ENCODE measurements around the gene MINPP1. TPM values are rescaled to one million over a fixed set of nuclear protein-coding genes. Genes with fewer than 3 reads are reported as not detected.

MINPP1 gene
- total RNA-seq, 1 experiment from 2014 or later, result 24.8 TPM

GRCh38 chr10:87538092-87539015 is 33.7 kb downstream of the MINPP1 start:
- no TSS peak for BruUV-seq (replicated peaks)
- POLR2A ChIA-PET, result no interaction called here
- Mint-ChIP-seq H3K9me3 (ENCODE audit: unreplicated experiment) (peaks cover 13% of the 10 kb centered on the region), H3K4me1 (ENCODE audit: low read depth, unreplicated experiment) (no peaks in the 10 kb centered on the region), H3K27me3 (ENCODE audit: insufficient read depth, unreplicated experiment) (no peaks in the 10 kb centered on the region), H3K4me3 (ENCODE audit: unreplicated experiment) (no peak overlapping the region), H3K27ac (ENCODE audit: unreplicated experiment) (no peak overlapping the region), H3K36me3 (ENCODE audit: insufficient read depth, unreplicated experiment) (peaks cover 32% of the 10 kb centered on the region)
- Histone ChIP-seq H3K9me3 (peaks cover 5% of the 10 kb centered on the region; the same call in 1 of the 2 replicates), H3K36me3 (ENCODE audit: control insufficient read depth, insufficient read depth, low read length) (0 out of 2 replicates have a peak, but pooled peaks cover 1% of the 10 kb centered on the region), H3K4me3 (ENCODE audit: low read depth, low read length) (no peak overlapping the region), H3K4me1 (no peaks in the 10 kb centered on the region), H3K27me3 (replicated peaks; ENCODE audit: control insufficient read depth, insufficient read depth, low read length) (no peaks in the 10 kb centered on the region)
- CTCF ChIA-PET, result no interaction called here
- intact Hi-C loops (cut with micrococcal nuclease; ENCODE audit: unreplicated experiment), result no loop called here
- no peak for DNase-seq
- TF ChIP-seq CTCF (IDR thresholded peaks at IDR 0.05; ENCODE audit: insufficient read depth in 1 of 2, low read depth in 1 of 2, low read length in 1 of 2, severe bottlenecking in 1 of 2, unreplicated experiment in 1 of 2), result no peak

- peaks cover 28% of the 10 kb centered on the region for H3K36me3 Mint-ChIP-seq (ENCODE audit: insufficient read depth, unreplicated experiment)
- no peak overlapping the region for H3K4me3 Mint-ChIP-seq (ENCODE audit: unreplicated experiment)
- TF ChIP-seq CTCF (IDR thresholded peaks at IDR 0.05; ENCODE audit: insufficient read depth in 1 of 2, low read depth in 1 of 2, low read length in 1 of 2, severe bottlenecking in 1 of 2, unreplicated experiment in 1 of 2), result no peak
- intact Hi-C loops (cut with micrococcal nuclease; ENCODE audit: unreplicated experiment), result no loop called here
- peaks cover 5% of the 10 kb centered on the region; the same call in 1 of the 2 replicates for H3K9me3 ChIP-seq
- H3K4me1 Mint-ChIP-seq (ENCODE audit: low read depth, unreplicated experiment), result no peaks in the 10 kb centered on the region
- DNase-seq, result no peak
- H3K27ac Mint-ChIP-seq (ENCODE audit: unreplicated experiment), result no peak overlapping the region
- no peaks in the 10 kb centered on the region; the same call in 1 of the 2 replicates for H3K4me1 ChIP-seq
- BruUV-seq (replicated peaks), result no TSS peak
- H3K4me3 ChIP-seq (ENCODE audit: low read depth, low read length), result no peak overlapping the region
- ChIA-PET CTCF (no interaction called here), POLR2A (no interaction called here)
- peaks cover 2% of the 10 kb centered on the region; the same call in 1 of the 2 replicates for H3K36me3 ChIP-seq (ENCODE audit: control insufficient read depth, insufficient read depth, low read length)
- no peaks in the 10 kb centered on the region for H3K27me3 ChIP-seq (replicated peaks; ENCODE audit: control insufficient read depth, insufficient read depth, low read length)
- H3K27me3 Mint-ChIP-seq (ENCODE audit: insufficient read depth, unreplicated experiment), result no peaks in the 10 kb centered on the region
- H3K9me3 Mint-ChIP-seq (ENCODE audit: unreplicated experiment), result peaks cover 15% of the 10 kb centered on the region
Observed at GRCh38 chr10:87541114-87541513, 36.4 kb downstream of the MINPP1 start.

GRCh38 chr10:87544721-87545120 is 40.0 kb downstream of the MINPP1 start:
- H3K36me3 Mint-ChIP-seq (ENCODE audit: insufficient read depth, unreplicated experiment), result peaks cover 28% of the 10 kb centered on the region
- no peak for TF ChIP-seq CTCF (IDR thresholded peaks at IDR 0.05; ENCODE audit: insufficient read depth in 1 of 2, low read depth in 1 of 2, low read length in 1 of 2, severe bottlenecking in 1 of 2, unreplicated experiment in 1 of 2)
- no peaks in the 10 kb centered on the region for H3K27me3 Mint-ChIP-seq (ENCODE audit: insufficient read depth, unreplicated experiment)
- CTCF ChIA-PET, result no interaction called here
- H3K4me3 ChIP-seq (ENCODE audit: low read depth, low read length), result no peak overlapping the region
- H3K9me3 Mint-ChIP-seq (ENCODE audit: unreplicated experiment), result peaks cover 15% of the 10 kb centered on the region
- POLR2A ChIA-PET, result no interaction called here
- H3K4me1 Mint-ChIP-seq (ENCODE audit: low read depth, unreplicated experiment), result no peaks in the 10 kb centered on the region
- no peak overlapping the region for H3K4me3 Mint-ChIP-seq (ENCODE audit: unreplicated experiment)
- H3K27me3 ChIP-seq (replicated peaks; ENCODE audit: control insufficient read depth, insufficient read depth, low read length), result no peaks in the 10 kb centered on the region
- no peak overlapping the region for H3K27ac Mint-ChIP-seq (ENCODE audit: unreplicated experiment)
- no TSS peak for BruUV-seq (replicated peaks)
- no peaks in the 10 kb centered on the region; the same call in 1 of the 2 replicates for H3K4me1 ChIP-seq
- no peak for DNase-seq
- H3K9me3 ChIP-seq, result peaks cover 5% of the 10 kb centered on the region; the same call in 1 of the 2 replicates
- intact Hi-C loops (cut with micrococcal nuclease; ENCODE audit: unreplicated experiment), result no loop called here
- H3K36me3 ChIP-seq (ENCODE audit: control insufficient read depth, insufficient read depth, low read length), result peaks cover 4% of the 10 kb centered on the region; the same call in 1 of the 2 replicates

All from Caco-2 (cell line).